GM18511 (cell line): ENCODE data around the gene CFAP300.

Experiments
- ATAC-seq: cut with Tn5 transposase; IDR thresholded peaks from one replicate; pipeline ENCODE4 v1.9.1; 2021; ENCODE audit warnings: mild to moderate bottlenecking, moderate library complexity; ENCODE audit not compliant: unreplicated experiment

Gene CFAP300

GRCh38 chr11:102119997-102120396 is 72.8 kb downstream of the CFAP300 start:
- no peak for ATAC-seq

GRCh38 chr11:102120437-102120973 is 73.3 kb downstream of the CFAP300 start:
- ATAC-seq, result no peak

GRCh38 chr11:102121329-102121728 is 74.1 kb downstream of the CFAP300 start:
- no peak for ATAC-seq
